Measurements from ENCODE around the gene TTC9B.

TTC9B gene

GRCh38 chr19:40247735-40248262 lies 29.6 kb upstream of the TTC9B start:
- no peak for DNase-seq (ENCODE audit: low spot score)

DNA sequence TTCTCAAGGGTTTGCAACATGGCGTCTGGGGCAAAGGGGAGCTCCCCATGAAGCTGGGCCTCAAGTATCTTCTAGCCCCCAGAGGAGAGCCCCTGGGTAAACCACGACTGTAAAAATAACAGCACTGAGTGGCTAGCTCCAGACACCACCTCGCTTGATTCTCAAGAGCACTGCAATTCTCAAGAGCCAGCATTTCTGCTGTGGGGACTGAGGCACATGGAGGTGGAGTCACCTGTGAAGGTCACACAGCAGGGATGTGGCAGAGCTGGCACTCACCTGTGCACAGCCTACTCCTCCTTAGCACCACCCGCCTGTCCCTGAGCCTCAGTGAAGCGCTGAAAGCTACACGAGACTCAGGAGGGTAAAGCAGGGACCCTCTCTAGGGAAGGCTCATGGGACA lies 29.0 kb upstream of the TTC9B start:
- no peak for DNase-seq (ENCODE audit: low spot score)

DNA sequence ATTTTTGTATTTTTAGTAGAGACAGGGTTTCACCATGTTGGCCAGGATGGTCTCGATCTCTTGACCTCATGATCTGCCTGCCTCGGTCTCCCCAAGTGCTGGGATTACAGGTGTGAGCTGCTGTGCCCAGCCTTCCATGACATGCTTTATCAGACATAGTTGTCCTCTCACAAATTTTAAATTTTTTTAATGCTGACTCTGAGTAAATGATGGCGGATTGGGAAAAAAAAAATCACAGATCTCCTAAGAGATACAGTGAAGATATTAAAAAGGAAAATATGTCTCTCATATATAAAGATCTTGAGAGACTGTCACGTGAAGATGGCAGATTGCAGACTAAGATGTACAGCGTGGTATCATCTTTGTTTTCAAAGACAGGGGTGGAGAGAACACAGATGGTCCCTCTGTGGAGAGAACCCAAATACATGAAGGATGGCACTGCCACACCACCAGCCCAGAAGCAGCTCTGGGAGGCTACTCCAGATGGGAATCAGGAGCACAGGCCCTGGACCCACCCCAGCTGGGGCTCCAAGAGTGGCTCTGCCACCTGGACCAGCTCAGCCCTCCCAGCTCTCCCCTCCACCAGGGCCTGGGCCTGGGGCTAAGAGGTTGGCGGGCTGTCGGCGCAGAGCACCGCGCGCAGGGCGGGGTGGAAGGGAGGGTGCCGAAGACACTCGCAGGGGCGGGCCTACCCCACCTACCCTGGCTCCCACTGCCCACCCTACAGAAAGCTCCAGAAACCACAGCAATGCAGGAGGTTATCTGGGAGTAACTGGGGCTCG lies 28.3 kb upstream of the TTC9B start:
- DNase-seq (ENCODE audit: low spot score): no peak

- no peak for DNase-seq (ENCODE audit: low spot score)
Observed at GRCh38 chr19:40245506-40246128, 27.4 kb upstream of the TTC9B start.

DNA sequence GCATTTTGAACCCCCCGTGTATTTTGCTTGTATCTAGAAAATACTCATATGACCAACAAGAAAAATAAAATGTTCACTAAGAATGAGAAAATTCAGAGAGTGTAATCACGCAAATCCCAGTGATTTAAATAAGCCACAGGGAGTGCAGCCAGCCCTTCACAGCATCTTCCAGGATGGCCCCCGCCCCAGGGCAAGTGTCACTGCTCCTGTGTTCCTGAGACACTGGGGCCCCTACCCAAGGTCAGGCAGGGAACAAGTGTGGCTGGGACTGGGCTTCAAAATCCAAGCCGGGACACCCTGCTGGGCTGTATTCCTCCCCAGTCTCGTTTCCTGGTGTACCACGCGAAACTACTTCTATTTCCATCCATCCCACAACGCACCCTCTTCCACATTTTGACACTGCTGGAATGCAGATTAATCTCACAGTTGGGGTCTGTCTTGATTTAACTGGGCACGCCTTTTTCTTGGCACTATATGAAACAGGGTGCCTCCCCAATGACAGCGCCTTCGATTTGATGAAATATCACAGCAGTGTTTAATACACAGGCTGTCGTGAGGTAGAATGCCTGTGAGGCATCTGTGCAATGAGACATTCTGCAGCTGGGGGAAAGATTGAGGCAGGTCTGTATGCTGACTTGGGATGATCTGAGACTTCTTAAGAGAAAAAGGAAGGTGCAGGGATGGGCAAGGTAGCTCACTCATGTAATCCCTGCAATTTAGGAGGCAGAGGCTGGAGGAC lies 26.6 kb upstream of the TTC9B start:
- DNase-seq (ENCODE audit: low spot score): no peak

GRCh38 chr19:40243181-40243580 lies 25.0 kb upstream of the TTC9B start:
- no peak for DNase-seq (ENCODE audit: low spot score)

DNA sequence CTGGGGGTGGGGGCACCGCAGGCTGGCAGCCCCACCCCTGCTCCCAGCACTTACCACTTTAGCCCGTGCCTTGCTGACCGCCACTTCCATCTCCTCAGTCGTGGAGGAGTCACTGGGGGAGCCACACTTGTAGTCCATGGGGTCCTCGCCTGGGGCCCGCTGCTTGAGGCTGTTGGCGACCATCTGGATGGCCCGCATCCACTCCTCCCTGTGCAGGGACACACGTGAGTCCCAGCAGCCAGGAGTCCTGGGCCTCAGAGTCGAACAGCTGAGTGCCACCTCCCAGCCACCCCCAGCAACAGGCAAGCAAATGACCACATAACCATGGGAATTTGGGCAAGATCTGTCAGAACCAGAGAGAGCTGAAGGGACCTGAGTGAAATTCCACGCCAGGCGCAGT lies 24.3 kb upstream of the TTC9B start:
- DNase-seq (ENCODE audit: low spot score): no peak

DNA sequence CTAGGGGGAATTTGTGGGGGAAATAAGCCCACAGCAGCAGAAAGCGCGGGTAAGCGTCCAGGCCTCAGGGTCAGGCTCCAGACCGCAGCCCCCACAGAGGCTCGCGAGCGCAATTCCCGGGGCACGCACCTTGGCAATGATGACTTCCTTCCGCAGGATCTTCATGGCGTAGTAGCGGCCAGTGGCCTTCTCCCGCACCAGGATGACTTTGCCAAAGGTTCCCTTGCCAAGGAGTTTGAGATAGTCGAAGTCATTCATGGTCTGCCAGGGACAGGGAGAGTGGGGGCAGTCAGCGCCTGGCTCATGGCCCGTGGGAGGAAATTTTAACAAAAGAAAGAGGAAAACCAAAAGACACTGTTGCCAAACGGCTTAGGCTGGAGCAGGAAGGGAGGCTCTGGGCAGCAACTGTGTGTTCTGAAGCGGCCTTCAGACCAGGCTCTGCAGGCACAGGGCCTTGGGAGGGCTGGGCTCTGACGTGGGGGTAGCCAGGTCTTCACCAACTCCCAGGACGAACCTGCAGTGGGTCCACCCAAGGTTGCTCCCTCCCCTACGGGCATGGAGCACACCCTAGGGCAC lies 23.7 kb upstream of the TTC9B start:
- peak; percentile 95 for DNase-seq (ENCODE audit: low spot score)

GRCh38 chr19:40241125-40241808 lies 23.1 kb upstream of the TTC9B start:
- DNase-seq (ENCODE audit: low spot score): no peak

DNA sequence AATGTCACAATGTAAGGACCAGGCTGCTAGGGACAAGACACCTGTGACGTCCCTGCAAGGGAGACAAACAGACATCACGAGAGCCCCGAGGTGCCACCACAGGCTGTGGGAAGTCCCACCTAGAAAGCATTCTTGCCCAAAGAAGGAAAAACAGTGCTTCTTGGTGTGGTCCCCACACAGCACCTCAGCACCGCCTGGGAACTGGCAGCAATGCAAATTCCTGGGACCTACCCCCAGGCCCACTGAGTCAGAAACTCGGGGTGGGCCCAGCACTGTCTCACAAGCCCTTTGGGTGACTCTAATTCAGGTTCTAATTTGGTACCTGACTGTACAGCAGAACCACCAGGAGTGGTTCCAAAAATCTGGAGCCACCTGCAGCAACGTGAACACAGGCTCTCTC lies 22.1 kb upstream of the TTC9B start:
- DNase-seq (ENCODE audit: low spot score): no peak

GRCh38 chr19:40239415-40240226 lies 21.4 kb upstream of the TTC9B start:
- DNase-seq (ENCODE audit: low spot score): no peak

DNA sequence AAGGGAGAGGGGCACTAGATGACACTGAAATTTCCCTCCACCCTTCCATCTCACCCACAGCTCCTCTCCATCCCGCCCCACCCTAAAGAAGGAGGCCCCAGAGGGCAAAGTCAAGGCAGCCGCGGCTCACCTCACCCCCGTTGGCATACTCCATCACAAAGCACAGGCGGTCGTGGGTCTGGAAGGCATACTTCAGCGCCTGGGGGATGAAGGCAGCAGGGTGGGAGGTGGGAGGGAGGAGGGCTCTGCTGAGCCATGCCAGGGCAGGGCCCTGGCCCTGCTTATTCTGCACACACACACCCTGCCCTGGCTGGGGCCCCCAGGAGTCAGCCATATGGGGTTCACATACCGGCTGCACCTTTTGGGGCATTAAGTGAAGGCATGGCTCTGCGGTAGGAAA lies 20.6 kb upstream of the TTC9B start:
- DNase-seq (ENCODE audit: low spot score): no peak

- no peak for DNase-seq (ENCODE audit: low spot score)
Observed at GRCh38 chr19:40237791-40238190, 19.6 kb upstream of the TTC9B start.

DNA sequence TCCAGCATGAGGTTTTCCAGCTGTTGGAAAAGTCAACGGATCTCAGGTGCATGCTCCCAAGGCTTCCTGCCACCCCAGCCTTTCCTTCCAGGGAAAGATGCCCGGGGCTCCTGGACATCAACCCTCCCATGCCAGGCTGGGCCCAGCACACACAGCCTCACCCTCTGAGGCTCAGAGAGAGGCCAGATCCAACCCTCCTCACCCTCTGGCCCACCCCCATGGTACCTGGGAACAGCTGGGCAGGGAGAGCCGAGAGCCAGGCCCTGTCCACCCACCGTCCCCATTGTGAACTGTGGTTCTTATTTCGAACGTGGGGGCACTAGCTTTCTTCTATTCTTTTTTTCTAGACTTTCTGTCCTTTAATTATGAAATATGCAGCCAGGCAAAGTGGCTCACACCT lies 18.2 kb upstream of the TTC9B start:
- DNase-seq (ENCODE audit: low spot score): no peak

DNA sequence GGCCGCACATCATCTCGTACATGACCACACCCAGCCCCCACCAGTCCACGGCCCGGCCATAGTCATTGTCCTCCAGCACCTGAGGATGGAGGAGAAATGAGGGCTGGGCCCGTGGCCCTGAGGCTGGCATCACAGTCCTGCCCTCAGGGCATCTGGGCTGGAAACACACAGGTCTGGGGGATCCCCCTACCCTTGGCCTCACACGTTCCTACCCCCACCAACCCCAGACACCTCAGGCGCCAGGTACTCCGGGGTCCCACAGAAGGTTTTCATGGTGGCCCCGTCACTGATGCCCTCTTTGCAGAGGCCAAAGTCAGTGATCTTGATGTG lies 17.8 kb upstream of the TTC9B start:
- no peak for DNase-seq (ENCODE audit: low spot score)

- no peak for DNase-seq (ENCODE audit: low spot score)
Observed at GRCh38 chr19:40235238-40236025, 17.2 kb upstream of the TTC9B start.

GRCh38 chr19:40234429-40235237 lies 16.4 kb upstream of the TTC9B start:
- DNase-seq (ENCODE audit: low spot score): no peak

- no peak for DNase-seq (ENCODE audit: low spot score)
Observed at GRCh38 chr19:40233811-40234389, 15.7 kb upstream of the TTC9B start.

Data from pons (tissue), 1 donor.